ENCODE results near the gene MYO3B. TPM values are rescaled to one million over a fixed set of nuclear protein-coding genes. Genes with fewer than 3 reads are reported as not detected.

Gene MYO3B
- total RNA-seq, 4 donors from 2014 or later = 0.09 to 9.1 TPM; not detected in 2

DNA sequence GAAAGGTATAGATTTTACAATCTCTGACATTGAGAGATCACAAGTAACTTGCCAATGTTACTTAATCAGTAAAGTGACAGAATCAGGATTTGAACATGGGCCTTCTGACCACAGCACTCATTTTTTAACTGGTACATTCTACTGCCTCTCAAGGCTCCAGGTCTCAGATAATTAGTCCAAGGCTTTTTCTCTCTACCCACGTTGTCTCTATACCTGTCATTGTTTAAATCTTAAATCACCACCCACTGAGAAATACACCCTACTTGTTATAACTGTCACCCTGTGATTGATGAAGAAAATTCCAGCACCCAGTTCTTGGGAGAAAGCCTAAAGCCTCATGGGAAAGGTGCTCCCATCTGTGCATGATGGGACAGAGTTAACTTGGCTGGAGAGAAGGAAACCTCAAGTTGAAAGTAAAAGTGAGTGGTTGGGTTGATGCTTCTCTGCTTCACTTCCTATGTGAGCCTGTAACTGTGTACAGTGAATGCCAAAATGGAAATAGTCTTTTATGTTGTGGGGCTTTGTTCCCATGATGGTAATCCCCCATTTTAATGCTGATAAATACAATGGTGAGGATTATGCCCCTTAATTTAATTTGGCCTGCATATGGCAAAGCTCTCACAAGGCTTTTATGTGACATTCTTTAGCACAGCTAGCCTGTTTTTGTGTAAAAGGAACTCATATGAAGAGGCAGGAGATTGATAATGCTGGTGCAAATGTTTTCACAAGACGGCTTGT lies 347.1 kb downstream of the MYO3B start:
- intact Hi-C loops (cut with DNase I; ENCODE audit: low total_unique reads) = no loop called here

DNA sequence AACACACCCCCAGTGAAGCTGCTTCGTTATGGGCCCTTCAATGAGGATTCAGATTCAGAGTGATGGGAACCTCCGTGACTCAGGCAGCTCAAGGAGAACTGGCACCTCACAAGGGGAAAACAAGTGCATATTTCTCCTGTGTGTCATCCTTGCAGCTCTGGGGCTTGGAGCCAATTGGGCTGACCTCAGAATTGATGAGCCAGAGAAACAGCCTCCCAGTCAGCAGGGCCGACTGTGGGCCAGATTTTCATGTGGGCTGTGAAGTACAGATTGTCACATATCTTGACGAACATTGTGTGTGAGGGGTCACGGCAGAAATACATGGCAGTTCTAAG lies 347.6 kb downstream of the MYO3B start:
- TF ChIP-seq, protein P1, sequence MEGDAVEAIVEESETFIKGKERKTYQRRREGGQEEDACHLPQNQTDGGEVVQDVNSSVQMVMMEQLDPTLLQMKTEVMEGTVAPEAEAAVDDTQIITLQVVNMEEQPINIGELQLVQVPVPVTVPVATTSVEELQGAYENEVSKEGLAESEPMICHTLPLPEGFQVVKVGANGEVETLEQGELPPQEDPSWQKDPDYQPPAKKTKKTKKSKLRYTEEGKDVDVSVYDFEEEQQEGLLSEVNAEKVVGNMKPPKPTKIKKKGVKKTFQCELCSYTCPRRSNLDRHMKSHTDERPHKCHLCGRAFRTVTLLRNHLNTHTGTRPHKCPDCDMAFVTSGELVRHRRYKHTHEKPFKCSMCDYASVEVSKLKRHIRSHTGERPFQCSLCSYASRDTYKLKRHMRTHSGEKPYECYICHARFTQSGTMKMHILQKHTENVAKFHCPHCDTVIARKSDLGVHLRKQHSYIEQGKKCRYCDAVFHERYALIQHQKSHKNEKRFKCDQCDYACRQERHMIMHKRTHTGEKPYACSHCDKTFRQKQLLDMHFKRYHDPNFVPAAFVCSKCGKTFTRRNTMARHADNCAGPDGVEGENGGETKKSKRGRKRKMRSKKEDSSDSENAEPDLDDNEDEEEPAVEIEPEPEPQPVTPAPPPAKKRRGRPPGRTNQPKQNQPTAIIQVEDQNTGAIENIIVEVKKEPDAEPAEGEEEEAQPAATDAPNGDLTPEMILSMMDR (IDR thresholded peaks at IDR 0.05) = no peak
- Histone ChIP-seq H3K9me3 (no peaks in the 10 kb centered on the region), H3K4me1 (peaks cover 0 to 6% of the 10 kb centered on the region in 2 donors), H3K36me3 (no peaks in the 10 kb centered on the region), H3K27ac (peak overlapping the region; percentile 75 to 79), H3K4me3 (no peak overlapping the region), H3K27me3 (no peaks in the 10 kb centered on the region)
- intact Hi-C loops (cut with DNase I; ENCODE audit: low total_unique reads) = no loop called here
- DNase-seq = peak; percentile 87 to 92

More for the DNA sequence above, 347.1 kb downstream of the MYO3B start:
- H3K27ac ChIP-seq = peak overlapping the region; percentile 75 to 79
- H3K27me3 ChIP-seq = no peaks in the 10 kb centered on the region
- H3K9me3 ChIP-seq = no peaks in the 10 kb centered on the region
- no peak for DNase-seq
- no peaks in the 10 kb centered on the region for H3K36me3 ChIP-seq
- no peak overlapping the region for H3K4me3 ChIP-seq
- TF ChIP-seq, protein P1 (IDR thresholded peaks at IDR 0.05) = no peak
- no peak for TF ChIP-seq POLR2A (IDR thresholded peaks at IDR 0.05)
- H3K4me1 ChIP-seq = peaks cover 0 to 6% of the 10 kb centered on the region in 2 donors

DNA sequence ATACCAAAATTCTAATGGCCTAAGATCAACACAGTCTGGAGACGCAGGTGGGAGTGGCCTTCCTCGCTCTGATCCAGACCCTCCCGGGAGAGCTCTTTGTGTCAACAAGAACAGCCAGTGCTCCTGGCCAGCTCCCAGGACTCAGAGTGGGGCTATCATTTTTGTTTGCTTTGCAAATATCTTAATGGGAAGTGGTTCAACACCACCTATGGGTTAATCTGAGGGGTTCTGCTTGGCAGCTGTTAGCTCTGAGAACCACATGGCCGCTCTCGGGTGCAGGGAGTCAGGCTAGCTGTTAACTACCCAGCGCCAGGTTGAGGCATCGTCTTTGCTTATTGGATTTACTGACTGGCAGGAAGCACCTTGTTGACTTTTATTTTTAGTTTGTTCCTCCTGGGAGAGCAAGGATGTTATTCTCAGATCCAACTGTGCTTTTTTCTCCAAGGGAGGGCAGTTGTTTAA lies 352.4 kb downstream of the MYO3B start:
- DNase-seq = peak; percentile 83 to 94
- Histone ChIP-seq H3K27me3 (no peaks in the 10 kb centered on the region), H3K4me3 (no peak overlapping the region), H3K36me3 (no peaks in the 10 kb centered on the region), H3K27ac (peak overlapping the region; percentile 69 to 81), H3K9me3 (no peaks in the 10 kb centered on the region), H3K4me1 (peaks cover 0 to under 1% of the 10 kb centered on the region in 2 donors)
- intact Hi-C loops (cut with DNase I; ENCODE audit: low total_unique reads) = no loop called here
- TF ChIP-seq, protein P1 (IDR thresholded peaks at IDR 0.05) = peak in 1 of 4 experiments; percentile 7
- TF ChIP-seq POLR2A (IDR thresholded peaks at IDR 0.05) = no peak

DNA sequence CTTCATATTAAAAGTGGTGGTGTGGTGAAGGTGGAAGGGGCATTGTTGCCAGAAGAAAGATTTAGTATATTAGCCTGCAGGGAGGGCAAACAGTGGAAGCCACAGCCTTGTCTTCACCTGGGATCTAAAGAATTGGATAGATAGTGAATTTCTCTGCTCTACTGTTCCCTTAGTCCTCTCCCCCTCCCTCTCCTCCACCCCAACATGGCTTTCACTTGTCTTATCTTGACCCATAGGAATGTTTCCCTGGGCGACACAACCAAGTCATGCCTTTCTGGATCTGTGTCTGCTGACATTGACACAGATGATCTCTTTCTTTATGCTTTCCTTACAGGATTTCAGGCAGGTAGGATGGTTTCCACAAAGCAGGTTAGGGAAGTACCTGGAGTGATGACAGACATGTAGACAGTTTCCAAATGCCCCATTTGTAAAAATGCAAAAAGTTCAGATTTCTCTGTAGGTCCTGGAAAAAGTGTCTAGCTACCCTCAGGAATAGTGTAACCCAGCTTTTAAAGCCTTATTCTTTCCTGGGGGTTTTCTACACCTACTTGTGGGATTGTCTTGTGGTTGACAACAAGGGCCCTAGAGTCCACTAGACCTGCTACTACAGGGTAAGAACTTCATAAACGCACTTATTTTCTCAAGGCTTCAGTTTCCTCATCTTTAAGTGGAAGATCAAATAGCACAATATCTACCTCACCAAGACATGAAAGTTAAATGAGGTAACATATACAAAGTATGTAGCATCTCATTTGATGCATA lies 353.0 kb downstream of the MYO3B start:
- TF ChIP-seq, protein P1 (IDR thresholded peaks at IDR 0.05) = no peak
- no peak for TF ChIP-seq POLR2A (IDR thresholded peaks at IDR 0.05)
- no peaks in the 10 kb centered on the region for H3K9me3 ChIP-seq
- H3K4me1 ChIP-seq = no peaks in the 10 kb centered on the region
- H3K36me3 ChIP-seq = no peaks in the 10 kb centered on the region
- intact Hi-C loops (cut with DNase I; ENCODE audit: low total_unique reads) = no loop called here
- H3K27ac ChIP-seq = peak overlapping the region; percentile 69 to 81
- no peaks in the 10 kb centered on the region for H3K27me3 ChIP-seq
- H3K4me3 ChIP-seq = no peak overlapping the region
- no peak for DNase-seq

DNA sequence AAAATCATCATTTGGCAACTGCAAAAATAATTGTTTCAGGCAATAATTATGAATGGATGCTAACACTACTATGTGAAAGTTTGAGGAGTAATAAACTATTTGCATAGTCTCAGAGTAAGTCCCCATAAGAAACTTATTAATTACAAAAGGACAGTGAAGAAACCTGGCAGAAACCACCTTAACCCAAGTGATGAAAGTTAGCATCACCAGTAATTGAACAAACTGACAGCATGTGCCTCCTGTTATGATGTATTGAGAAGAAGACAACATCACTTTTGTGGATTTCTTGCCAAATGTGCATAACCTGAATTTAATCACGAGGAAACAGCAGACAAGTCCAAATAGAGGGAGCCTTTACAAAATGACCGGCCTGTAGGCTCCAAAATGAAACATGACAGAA lies 353.9 kb downstream of the MYO3B start:
- H3K36me3 ChIP-seq = no peaks in the 10 kb centered on the region

More for the DNA sequence above, 353.9 kb downstream of the MYO3B start:
- DNase-seq = no peak
- Histone ChIP-seq H3K27me3 (no peaks in the 10 kb centered on the region), H3K9me3 (no peaks in the 10 kb centered on the region), H3K27ac (no peak overlapping the region), H3K4me3 (no peak overlapping the region), H3K4me1 (no peaks in the 10 kb centered on the region)
- intact Hi-C loops (cut with DNase I; ENCODE audit: low total_unique reads) = no loop called here
- TF ChIP-seq, protein P1 (IDR thresholded peaks at IDR 0.05) = no peak
- TF ChIP-seq POLR2A (IDR thresholded peaks at IDR 0.05) = no peak

All from uterus (tissue), 4 donors.